ENCODE results near the gene MYO15B. TPM values are rescaled to one million over a fixed set of nuclear protein-coding genes. Genes with fewer than 3 reads are reported as not detected.
A peak's percentile ranks its signal among the peaks of the same experiment; 100 is the strongest.

MYO15B gene
- total RNA-seq (2014; rRNA removed; shearing (Covaris generic)), result 5.8 and 7.2 TPM in 2 replicates
- 0.65 and 1.3 TPM in 2 replicates for polyA plus RNA-seq (2016; fragmentation: Nextera tagmentation; extraction: Ambion mirVana)

DNA sequence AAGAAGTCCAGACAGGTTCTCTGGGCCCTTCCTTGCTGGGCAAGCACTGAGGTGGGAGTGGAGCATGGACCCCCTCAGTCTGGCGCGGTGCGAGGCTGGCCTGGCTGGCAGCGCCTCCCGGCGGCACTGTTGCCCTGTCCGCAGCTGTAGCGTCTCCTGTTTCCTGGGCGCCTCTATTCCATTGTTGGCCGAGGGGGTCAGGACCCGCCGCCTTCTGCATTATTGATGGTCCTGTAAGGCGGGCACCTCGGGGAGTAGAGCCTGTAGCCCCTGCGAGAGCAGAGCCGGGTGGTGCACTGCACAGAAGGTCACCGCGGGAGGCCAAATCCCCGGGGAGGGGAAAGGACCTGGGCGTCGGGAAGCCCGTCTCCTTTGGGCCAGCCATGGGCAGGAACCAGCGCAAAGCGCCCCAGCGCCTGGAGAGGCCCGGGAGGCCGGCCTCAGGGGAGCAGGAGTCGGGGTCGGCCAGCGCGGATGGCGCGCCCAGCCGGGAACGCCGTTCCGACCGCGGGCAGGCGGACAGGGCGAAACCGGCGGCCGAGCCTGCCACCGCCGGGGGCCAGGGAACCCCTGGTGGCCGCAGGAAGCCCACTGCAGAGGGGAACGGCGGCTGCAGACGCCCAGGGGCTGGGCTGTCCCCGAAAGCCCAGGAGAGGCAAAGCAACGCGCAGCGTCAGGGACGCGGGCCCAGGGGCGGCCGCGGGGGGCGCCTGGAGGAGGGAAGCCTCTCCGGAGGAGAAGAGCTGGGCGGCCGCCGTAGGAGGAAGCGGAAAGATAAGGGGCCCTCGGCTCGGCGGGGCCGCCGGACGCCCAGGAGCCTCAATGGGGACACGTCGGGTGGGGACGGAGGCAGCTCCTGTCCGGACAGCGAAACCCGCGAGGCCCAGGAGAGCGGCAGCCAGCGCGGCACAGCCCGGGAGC lies at the start of gene MYO15B:
Gene MYO15B, plus strand, starts transcription at position 126 of the 921 bp plus-strand sequence. Its CDS starts 258 bp downstream, at position 384.
- 8 to 11% methylated on average over 47 to 69 of the region's 82 CpGs for WGBS, 2 experiments (ENCODE audit: low coverage in 1 of 2, low lambda C conversion rate in 2 of 2, missing lambda C conversion rate in 2 of 2)
- Histone ChIP-seq H3K36me3 (ENCODE audit: low read depth) (no peaks in the 10 kb centered on the region), H3K27me3 (replicated peaks; ENCODE audit: insufficient read depth) (peaks cover 20% of the 10 kb centered on the region; the same call in 1 of the 2 replicates), H3K4me2 (ENCODE audit: unreplicated experiment) (peak within 1 kb of the TSS; percentile 11), H3K9ac (0 out of 2 replicates have a peak within 1 kb of the TSS, but pooled peaks have one; percentile 12), H3K9me2 (ENCODE audit: insufficient read depth) (no peaks in the 10 kb centered on the region), H3K4me3 (peak within 1 kb of the TSS; percentile 59), H3K9me3 (ENCODE audit: low read depth) (no peaks in the 10 kb centered on the region), H3K27ac (no peak within 1 kb of the TSS), H4K20me1 (ENCODE audit: insufficient read depth) (no peaks in the 10 kb centered on the region), H2AFZ (peak within 1 kb of the TSS; percentile 69), H3K79me2 (ENCODE audit: insufficient read depth) (no peaks in the 10 kb centered on the region), H3F3A (ENCODE audit: insufficient read depth) (no peaks in the 10 kb centered on the region), H3K4me1 (ENCODE audit: insufficient read depth) (no peaks in the 10 kb centered on the region)
- peak; percentile 32 for DNase-seq
- in situ Hi-C loops (cut with MboI), result no loop called here
- TF ChIP-seq EZH2 (IDR thresholded peaks at IDR 0.05; ENCODE audit: insufficient read depth, poor library complexity, severe bottlenecking) (peak; percentile 60), EZH2phosphoT487 (IDR thresholded peaks at IDR 0.05; ENCODE audit: insufficient read depth, low read depth) (0 out of 2 replicates have a peak, but pooled peaks have one; percentile 40)

DNA sequence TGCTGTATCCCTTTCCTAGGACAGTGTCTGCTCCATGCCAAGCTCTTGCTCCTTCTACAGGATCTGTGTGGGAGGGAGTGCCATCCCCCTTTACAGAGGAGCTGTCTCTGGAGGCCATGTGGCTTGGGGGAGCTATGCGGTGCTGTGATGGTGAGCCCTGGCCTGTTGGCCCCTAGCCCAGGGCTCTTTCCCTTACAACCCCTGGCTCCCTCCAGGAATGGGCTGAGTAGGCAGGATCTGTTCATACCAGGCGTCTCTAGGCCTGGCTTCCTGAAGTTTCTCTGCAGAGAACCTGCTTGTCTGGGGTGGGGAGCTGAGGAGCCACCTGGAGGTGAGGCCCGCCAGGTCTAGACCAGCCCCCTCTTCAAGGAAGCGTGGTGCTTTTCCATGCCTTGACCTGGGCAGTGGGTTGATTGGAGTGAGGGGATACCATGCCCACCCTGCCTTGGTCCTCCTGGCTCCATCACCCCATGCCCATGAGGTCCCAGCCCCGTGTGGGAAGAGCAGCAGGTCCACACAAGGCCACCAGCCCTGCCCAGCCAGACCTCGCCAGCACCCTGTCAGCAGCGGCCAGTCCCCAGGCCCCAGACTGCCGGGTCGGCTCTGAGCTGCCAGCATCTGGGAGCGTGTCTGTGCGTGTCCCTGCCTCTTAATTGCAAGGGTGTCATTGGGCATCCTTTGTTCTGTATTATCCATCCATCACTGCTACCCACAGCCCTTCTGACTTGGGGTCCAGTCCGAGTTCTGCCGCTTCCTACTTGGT lies 47.5 kb upstream of the MYO15B start:
- no peaks in the 10 kb centered on the region for H3K79me2 ChIP-seq (ENCODE audit: insufficient read depth)
- no peaks in the 10 kb centered on the region for H3K9me2 ChIP-seq (ENCODE audit: insufficient read depth)
- no peaks in the 10 kb centered on the region for H3F3A ChIP-seq (ENCODE audit: insufficient read depth)
- no peaks in the 10 kb centered on the region; the same call in 1 of the 2 replicates for H3K27me3 ChIP-seq (replicated peaks; ENCODE audit: insufficient read depth)
- H2AFZ ChIP-seq, result no peak overlapping the region
- H3K4me2 ChIP-seq (ENCODE audit: unreplicated experiment), result no peak overlapping the region
- in situ Hi-C loops (cut with MboI), result no loop called here
- no peaks in the 10 kb centered on the region for H4K20me1 ChIP-seq (ENCODE audit: insufficient read depth)
- H3K9me3 ChIP-seq (ENCODE audit: low read depth), result no peaks in the 10 kb centered on the region
- no peak overlapping the region for H3K4me3 ChIP-seq
- no peak overlapping the region for H3K9ac ChIP-seq
- WGBS, 2 experiments (ENCODE audit: low coverage in 1 of 2, low lambda C conversion rate in 2 of 2, missing lambda C conversion rate in 2 of 2), result 66% methylated on average over 13 of the region's 13 CpGs
- no peaks in the 10 kb centered on the region for H3K4me1 ChIP-seq (ENCODE audit: insufficient read depth)
- H3K27ac ChIP-seq, result no peak overlapping the region
- no peak for DNase-seq
- no peaks in the 10 kb centered on the region for H3K36me3 ChIP-seq (ENCODE audit: low read depth)
- TF ChIP-seq EZH2 (IDR thresholded peaks at IDR 0.05; ENCODE audit: insufficient read depth, poor library complexity, severe bottlenecking) (no peak), EZH2phosphoT487 (IDR thresholded peaks at IDR 0.05; ENCODE audit: insufficient read depth, low read depth) (no peak)

DNA sequence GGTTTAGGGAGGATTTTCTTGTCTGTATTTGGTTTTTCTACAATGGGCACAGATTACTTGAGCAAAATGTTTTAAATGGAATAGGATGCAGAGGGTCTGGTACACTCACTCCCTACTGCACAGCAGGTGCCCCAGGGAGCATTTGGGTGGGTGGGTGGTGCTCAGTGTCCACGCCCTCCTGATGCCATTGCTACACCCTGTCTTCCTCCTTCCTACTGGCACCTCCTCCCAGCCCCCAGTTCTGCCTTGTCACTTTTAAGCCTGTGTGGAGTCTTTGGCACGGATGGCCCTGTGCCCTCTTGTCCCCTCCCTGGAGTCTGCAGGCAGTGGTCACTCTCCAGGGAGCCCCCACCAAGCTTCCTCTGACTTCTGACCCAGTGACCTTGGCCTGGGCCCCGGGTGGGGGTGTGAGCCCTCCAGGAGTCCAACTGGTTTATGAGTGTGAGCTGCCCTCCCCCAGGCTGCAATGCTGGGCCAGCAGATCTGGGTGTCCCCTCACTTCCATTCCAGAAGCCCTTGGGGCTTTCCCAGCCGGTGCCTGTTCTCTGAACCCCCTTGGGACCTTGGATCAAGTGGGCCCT lies 46.6 kb upstream of the MYO15B start:
- DNase-seq, result no peak
- H3F3A ChIP-seq (ENCODE audit: insufficient read depth), result no peaks in the 10 kb centered on the region
- no peaks in the 10 kb centered on the region for H3K4me1 ChIP-seq (ENCODE audit: insufficient read depth)
- H3K27ac ChIP-seq, result no peak overlapping the region
- H3K4me3 ChIP-seq, result no peak overlapping the region
- H3K36me3 ChIP-seq (ENCODE audit: low read depth), result no peaks in the 10 kb centered on the region
- no peaks in the 10 kb centered on the region; the same call in 1 of the 2 replicates for H3K27me3 ChIP-seq (replicated peaks; ENCODE audit: insufficient read depth)
- in situ Hi-C loops (cut with MboI), result no loop called here
- 54 to 57% methylated on average over 4 of the region's 4 CpGs for WGBS, 2 experiments (ENCODE audit: low coverage in 1 of 2, low lambda C conversion rate in 2 of 2, missing lambda C conversion rate in 2 of 2)
- H3K9me2 ChIP-seq (ENCODE audit: insufficient read depth), result no peaks in the 10 kb centered on the region
- TF ChIP-seq EZH2 (IDR thresholded peaks at IDR 0.05; ENCODE audit: insufficient read depth, poor library complexity, severe bottlenecking), result no peak
- no peak for TF ChIP-seq EZH2phosphoT487 (IDR thresholded peaks at IDR 0.05; ENCODE audit: insufficient read depth, low read depth)
- no peak overlapping the region for H3K9ac ChIP-seq
- no peak overlapping the region for H2AFZ ChIP-seq
- no peaks in the 10 kb centered on the region for H4K20me1 ChIP-seq (ENCODE audit: insufficient read depth)
- no peak overlapping the region for H3K4me2 ChIP-seq (ENCODE audit: unreplicated experiment)
- no peaks in the 10 kb centered on the region for H3K9me3 ChIP-seq (ENCODE audit: low read depth)
- H3K79me2 ChIP-seq (ENCODE audit: insufficient read depth), result no peaks in the 10 kb centered on the region

DNA sequence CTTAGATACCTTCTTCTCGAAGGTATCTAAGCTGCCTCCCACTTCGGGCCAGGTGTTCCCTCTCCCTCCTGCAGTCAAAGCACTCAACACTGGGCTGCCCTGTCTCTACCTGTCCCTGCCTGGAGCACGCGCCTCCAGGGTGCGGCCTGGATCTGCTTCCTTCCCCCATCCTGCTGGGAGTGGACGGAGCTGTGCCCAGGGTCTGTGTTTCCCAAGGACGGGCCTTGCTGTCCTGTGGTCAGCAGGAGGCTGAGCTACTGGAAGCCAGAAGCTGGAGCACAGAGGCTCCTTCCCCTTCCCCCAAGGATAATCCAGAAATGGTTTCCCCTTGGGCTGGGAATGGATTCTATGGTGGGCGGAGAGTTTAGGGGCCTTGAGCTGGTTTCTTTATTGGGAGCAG lies 45.4 kb upstream of the MYO15B start:
- H3K36me3 ChIP-seq (ENCODE audit: low read depth), result no peaks in the 10 kb centered on the region
- WGBS, 2 experiments (ENCODE audit: low coverage in 1 of 2, low lambda C conversion rate in 2 of 2, missing lambda C conversion rate in 2 of 2), result 86 to 91% methylated on average over 8 of the region's 8 CpGs
- no peaks in the 10 kb centered on the region for H3K9me3 ChIP-seq (ENCODE audit: low read depth)
- no peak overlapping the region for H2AFZ ChIP-seq
- H3K4me2 ChIP-seq (ENCODE audit: unreplicated experiment), result no peak overlapping the region
- no peak overlapping the region for H3K4me3 ChIP-seq
- H3K4me1 ChIP-seq (ENCODE audit: insufficient read depth), result no peaks in the 10 kb centered on the region
- in situ Hi-C loops (cut with MboI), result no loop called here
- TF ChIP-seq EZH2 (IDR thresholded peaks at IDR 0.05; ENCODE audit: insufficient read depth, poor library complexity, severe bottlenecking), result no peak
- TF ChIP-seq EZH2phosphoT487 (IDR thresholded peaks at IDR 0.05; ENCODE audit: insufficient read depth, low read depth), result no peak
- no peak overlapping the region for H3K27ac ChIP-seq
- no peaks in the 10 kb centered on the region for H3K27me3 ChIP-seq (replicated peaks; ENCODE audit: insufficient read depth)
- no peaks in the 10 kb centered on the region for H3F3A ChIP-seq (ENCODE audit: insufficient read depth)
- H3K79me2 ChIP-seq (ENCODE audit: insufficient read depth), result no peaks in the 10 kb centered on the region
- no peak for DNase-seq
- H4K20me1 ChIP-seq (ENCODE audit: insufficient read depth), result no peaks in the 10 kb centered on the region
- H3K9ac ChIP-seq, result no peak overlapping the region
- H3K9me2 ChIP-seq (ENCODE audit: insufficient read depth), result no peaks in the 10 kb centered on the region
